Spinal cord (tissue), 10 donors: ENCODE results near the gene ATP10B. TPM values are rescaled to one million over a fixed set of nuclear protein-coding genes. Genes with fewer than 3 reads are reported as not detected.
A peak's percentile ranks its signal among the peaks of the same experiment; 100 is the strongest.
"Not testable (repeated sequence)": the region's sequence is repeated elsewhere in the genome, so short reads cannot be mapped to it uniquely, and the experiment has no call there.

Source experiments
- DNase-seq, 6 donors: peaks; one replicate each; pipeline versions ENCODE4 v3.0.0 to v3.0.0-alpha.2; 2013 to 2015; ENCODE audit warnings: low spot score in 6 of 6, low read depth in 4 of 6
- H3K27ac ChIP-seq: one replicate; pipeline ENCODE4 v1.5.1; 2013; ENCODE audit warnings: low read depth, low read length, control low read depth
- H3K27me3 ChIP-seq: one replicate; pipeline ENCODE4 v1.6.1; 2013; ENCODE audit warnings: low read length; ENCODE audit not compliant: control insufficient read depth, insufficient read depth
- H3K36me3 ChIP-seq: one replicate; pipeline ENCODE4 v1.6.1; 2013; ENCODE audit warnings: low read length; ENCODE audit not compliant: control insufficient read depth, insufficient read depth
- H3K4me1 ChIP-seq: one replicate; pipeline ENCODE4 v1.6.1; 2013; ENCODE audit warnings: low read length; ENCODE audit not compliant: control insufficient read depth, insufficient read depth
- H3K4me3 ChIP-seq: one replicate; pipeline ENCODE4 v1.5.1; 2013; ENCODE audit warnings: low read depth, low read length, control low read depth
- H3K9me3 ChIP-seq: one replicate; pipeline ENCODE4 v1.6.1; 2013; ENCODE audit warnings: low read length; ENCODE audit not compliant: control insufficient read depth, insufficient read depth
- WGBS: methylation state at CpG from one replicate; pipeline ENCODE4 v1.1.5; 2013; ENCODE audit warnings: missing lambda C conversion rate; ENCODE audit not compliant: insufficient coverage; 5-methylcytosine and 5-hydroxymethylcytosine counted together
- polyA plus RNA-seq, 2 donors: library from polyadenylated mRNA; unstranded; fragments of 120-200 nt; gene quantifications; one replicate each; pipeline ENCODE4 v1.2.1, GENCODE V29; 2013; ENCODE audit not compliant: insufficient read length in 2 of 2
- total RNA-seq, 2 donors: library from RNA; depleted of rRNA in 1 of 2; stranded (reverse); fragments of 120-200 nt in 1 of 2; fragments of >200 nt in 1 of 2; gene quantifications; one replicate each; pipeline versions ENCODE4 v1.2.3 to v1.2.4, GENCODE V29; 2013 to 2014
- donor health status: healthy.

ATP10B gene
- total and polyA plus RNA-seq, 4 donors, result 3.6 to 9.3 (median 3.9) TPM

DNA sequence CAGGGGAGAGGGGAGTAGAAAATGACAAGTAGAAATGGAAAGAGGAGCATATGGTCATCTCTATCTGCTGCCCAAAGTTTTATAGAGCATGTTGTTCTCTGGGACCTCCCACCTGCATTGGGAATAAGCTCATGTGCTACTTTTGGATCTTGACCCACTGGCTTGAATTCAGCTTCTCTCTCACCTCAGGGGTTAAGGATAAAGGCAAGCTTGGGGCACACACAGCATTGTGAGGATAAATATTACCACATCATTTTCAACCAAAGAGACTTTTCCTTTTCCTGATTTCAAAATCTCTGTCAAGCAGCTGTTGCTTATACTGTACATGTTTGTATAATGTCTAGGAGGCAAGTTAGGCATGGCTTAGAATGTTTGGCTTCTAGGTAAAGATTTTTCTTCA lies 16.6 kb downstream of the ATP10B start:
- Histone ChIP-seq H3K9me3 (peaks cover 2% of the 10 kb centered on the region), H3K27ac (no peak overlapping the region)
- no peak for DNase-seq

DNA sequence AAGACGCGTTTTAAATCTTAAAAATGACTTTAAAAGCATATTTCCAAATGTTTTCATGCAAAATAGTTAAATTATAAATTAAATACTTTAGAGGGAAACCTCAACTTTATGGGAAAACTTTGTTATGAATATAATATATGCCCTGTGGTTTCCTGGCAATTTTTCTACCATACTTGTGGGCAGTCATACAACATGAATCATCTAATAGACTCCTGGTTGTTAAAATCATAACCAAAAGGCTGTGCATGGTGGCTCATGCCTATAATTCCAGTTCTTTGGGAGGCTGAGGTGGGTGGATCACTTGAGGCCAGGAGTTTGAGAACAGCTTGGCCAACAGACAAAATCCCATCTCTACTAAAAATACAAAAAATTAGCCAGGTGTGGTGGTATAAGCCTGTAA lies 18.2 kb downstream of the ATP10B start:
- no CpG with 5 or more reads among the region's 2 CpGs for WGBS
- no peaks in the 10 kb centered on the region for H3K4me1 ChIP-seq
- peaks cover 2% of the 10 kb centered on the region for H3K9me3 ChIP-seq
- no peaks in the 10 kb centered on the region for H3K27me3 ChIP-seq
- no peaks in the 10 kb centered on the region for H3K36me3 ChIP-seq
- H3K27ac ChIP-seq, result no peak overlapping the region
- H3K4me3 ChIP-seq, result no peak overlapping the region
- DNase-seq, result no peak

More for the DNA sequence above, 16.6 kb downstream of the ATP10B start:
- no peaks in the 10 kb centered on the region for H3K36me3 ChIP-seq
- no peaks in the 10 kb centered on the region for H3K27me3 ChIP-seq
- no peaks in the 10 kb centered on the region for H3K4me1 ChIP-seq
- H3K4me3 ChIP-seq, result no peak overlapping the region

DNA sequence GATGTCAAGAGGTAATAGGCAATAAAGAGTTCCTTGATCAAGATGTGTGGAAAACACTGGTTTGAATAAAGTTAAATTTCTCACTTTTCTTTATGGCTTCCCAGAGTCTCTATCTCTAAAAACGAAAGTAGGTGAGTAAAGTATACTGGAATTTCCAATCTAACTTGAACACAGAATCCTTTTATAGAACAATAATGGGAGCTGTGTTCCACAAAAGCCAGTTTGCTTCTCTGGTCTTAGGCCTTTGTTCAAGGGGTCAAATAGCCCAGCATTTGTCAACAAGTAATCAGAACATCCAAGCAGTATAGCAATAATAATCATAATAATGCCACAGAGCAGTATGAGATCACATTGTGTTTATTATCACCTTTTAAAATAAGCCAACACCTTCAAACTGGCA lies 20.2 kb downstream of the ATP10B start:
- no peak for DNase-seq
- Histone ChIP-seq H3K9me3 (peaks cover 2% of the 10 kb centered on the region), H3K4me3 (no peak overlapping the region), H3K27ac (no peak overlapping the region), H3K4me1 (no peaks in the 10 kb centered on the region), H3K36me3 (no peaks in the 10 kb centered on the region), H3K27me3 (no peaks in the 10 kb centered on the region)
- no CpG with 5 or more reads among the region's 1 CpG for WGBS

DNA sequence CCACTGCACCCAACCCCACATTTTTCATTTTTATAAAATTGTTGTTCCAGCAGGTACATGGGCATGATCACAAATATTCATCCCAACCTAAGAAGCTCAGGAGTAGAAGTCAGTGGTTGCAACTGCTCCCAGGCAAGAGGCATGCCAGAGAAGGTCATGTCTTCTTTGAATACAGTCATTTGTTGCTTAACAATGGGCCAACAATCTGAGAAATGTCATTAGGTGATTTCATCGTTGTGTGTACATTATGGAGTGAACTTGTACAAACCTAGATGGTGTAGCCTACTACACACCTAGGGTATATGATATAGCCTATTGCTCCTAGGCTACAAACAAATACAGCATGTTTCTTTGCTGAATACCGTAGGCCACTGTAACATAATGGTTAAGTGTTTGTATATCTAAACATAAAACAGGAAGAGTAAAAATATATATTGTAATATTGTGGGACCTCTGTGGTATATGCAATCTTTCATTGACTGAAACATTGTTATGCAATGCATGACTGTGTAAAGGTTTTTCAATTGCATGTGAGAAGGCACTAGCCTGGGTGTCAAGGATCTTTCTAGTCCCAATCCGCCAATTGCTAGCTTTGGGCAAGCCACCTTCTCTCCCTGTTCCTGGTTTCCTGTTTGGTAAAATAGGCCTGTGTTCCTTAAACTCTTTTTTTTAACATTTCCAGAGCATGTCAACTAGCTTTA lies 27.6 kb downstream of the ATP10B start:
- Histone ChIP-seq H3K27ac (no peak overlapping the region), H3K4me1 (no peaks in the 10 kb centered on the region), H3K36me3 (no peaks in the 10 kb centered on the region), H3K4me3 (no peak overlapping the region), H3K27me3 (no peaks in the 10 kb centered on the region), H3K9me3 (no peaks in the 10 kb centered on the region)
- WGBS, result 100% methylated on average over 1 of the region's 3 CpGs
- no peak for DNase-seq

DNA sequence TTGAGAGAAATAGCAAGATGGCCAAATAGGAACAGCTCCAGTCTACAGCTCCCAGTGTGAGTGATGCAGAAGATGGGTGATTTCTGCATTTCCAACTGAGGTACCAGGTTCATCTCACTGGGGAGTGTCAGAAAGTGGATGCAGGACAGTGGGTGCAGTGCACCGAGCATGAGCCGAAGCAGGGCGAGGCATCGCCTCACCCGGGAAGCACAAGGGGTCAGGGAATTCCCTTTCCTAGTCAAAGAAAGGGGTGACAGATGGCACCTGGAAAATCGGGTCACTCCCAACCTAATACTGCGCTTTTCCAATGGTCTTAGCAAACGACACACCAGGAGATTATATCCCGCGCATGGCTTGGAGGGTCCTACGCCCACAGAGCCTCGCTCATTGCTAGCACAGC lies 39.0 kb downstream of the ATP10B start:
- not testable (repeated sequence) for H3K27me3 ChIP-seq, H3K36me3 ChIP-seq, H3K27ac ChIP-seq, DNase-seq, H3K4me1 ChIP-seq, H3K9me3 ChIP-seq, H3K4me3 ChIP-seq
- no CpG with 5 or more reads among the region's 12 CpGs for WGBS

DNA sequence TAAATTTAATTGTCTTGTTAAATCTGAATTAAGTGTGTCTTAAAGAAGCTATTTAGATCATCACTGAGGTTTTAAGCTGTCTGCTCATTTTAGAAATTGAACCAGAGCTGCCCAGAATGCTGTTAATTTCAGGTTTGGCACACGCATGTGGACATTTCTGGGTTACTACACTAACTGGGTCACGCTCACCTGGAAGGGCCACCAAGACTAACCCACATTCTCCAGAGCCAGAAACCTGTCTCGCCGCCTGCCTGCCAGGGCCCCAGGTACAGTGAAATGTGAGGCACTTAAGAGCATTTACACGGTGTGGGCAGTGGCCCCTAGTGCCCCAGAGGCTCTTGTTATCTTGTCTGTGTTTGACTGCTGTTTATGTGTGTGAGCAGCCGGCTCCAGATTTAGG lies 46.6 kb downstream of the ATP10B start:
- WGBS, result 80% methylated on average over 3 of the region's 6 CpGs
- DNase-seq, result no peak
- Histone ChIP-seq H3K4me3 (no peak overlapping the region), H3K9me3 (no peaks in the 10 kb centered on the region), H3K27ac (no peak overlapping the region), H3K4me1 (no peaks in the 10 kb centered on the region), H3K36me3 (no peaks in the 10 kb centered on the region), H3K27me3 (no peaks in the 10 kb centered on the region)

DNA sequence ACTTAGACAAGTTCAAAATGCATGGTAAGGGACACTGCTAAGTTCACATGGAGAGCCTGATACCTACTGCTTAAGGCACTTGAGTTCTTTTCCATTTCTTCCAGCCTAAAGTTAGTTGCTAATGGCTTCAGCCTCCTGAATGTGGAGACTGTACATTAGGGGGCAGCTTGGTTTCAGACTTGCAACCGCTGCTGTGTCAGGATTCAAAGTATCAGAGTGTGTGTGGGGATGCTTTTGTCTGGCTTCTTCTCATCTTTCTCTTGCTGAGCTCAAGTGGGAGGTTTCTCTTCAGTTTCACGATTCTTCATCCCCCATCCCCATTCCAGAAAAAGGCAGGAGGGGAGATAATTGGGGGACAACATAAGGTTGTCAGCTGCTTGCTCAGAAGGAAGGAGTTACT lies 49.4 kb downstream of the ATP10B start:
- WGBS, result 50% methylated on average over 1 of the region's 2 CpGs
- H3K9me3 ChIP-seq, result no peaks in the 10 kb centered on the region
- no peak overlapping the region for H3K4me3 ChIP-seq
- H3K36me3 ChIP-seq, result no peaks in the 10 kb centered on the region
- no peak overlapping the region for H3K27ac ChIP-seq
- peak in 2 of 6 donors; percentile 31 to 47 for DNase-seq
- no peaks in the 10 kb centered on the region for H3K4me1 ChIP-seq
- no peaks in the 10 kb centered on the region for H3K27me3 ChIP-seq

DNA sequence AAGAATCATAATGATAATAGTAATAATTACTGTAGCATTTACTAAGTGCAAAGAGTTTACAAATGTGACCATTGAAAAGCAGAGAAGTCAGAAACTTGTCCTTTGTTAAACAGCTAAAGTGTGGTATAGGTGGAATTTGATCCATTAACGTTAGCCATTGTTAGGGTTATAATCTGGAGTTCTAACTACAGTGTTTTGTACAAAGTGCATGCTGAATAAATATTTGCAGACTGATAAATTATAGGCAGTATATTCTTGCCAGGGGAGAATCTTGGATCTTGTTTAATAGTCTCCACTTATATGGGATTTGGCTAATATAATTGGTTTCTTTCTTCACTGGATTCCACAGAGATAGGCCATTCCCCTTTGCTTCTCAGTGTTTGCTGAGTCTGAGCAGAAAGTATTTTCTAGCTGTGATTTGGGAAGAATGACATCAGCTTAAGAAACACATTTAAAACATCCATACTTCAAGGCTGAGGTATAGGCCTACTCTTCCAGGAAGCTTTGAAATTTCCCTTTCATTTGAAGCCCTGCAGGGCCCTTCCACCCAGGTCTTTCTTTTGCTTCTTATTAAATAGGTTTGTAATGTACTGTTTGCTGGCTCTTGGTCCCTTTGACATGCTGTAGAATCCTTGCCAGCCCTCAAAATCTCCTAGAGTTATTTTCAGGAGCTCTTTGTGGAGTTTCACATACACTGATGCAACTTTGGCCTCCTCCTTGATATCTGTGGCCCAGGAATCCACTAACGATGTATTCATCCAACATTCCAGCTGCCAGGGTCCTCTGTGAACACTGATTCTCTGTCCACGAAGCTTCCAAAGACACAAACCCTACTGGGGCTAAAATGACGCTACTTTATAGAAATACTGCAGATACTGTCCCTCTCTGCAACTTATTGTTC lies 51.4 kb downstream of the ATP10B start:
- Histone ChIP-seq H3K27me3 (no peaks in the 10 kb centered on the region), H3K4me1 (no peaks in the 10 kb centered on the region), H3K9me3 (no peaks in the 10 kb centered on the region), H3K27ac (no peak overlapping the region), H3K4me3 (no peak overlapping the region), H3K36me3 (no peaks in the 10 kb centered on the region)
- 65% methylated on average over 4 of the region's 4 CpGs for WGBS
- peak in 1 of 6 donors; percentile 22 for DNase-seq

DNA sequence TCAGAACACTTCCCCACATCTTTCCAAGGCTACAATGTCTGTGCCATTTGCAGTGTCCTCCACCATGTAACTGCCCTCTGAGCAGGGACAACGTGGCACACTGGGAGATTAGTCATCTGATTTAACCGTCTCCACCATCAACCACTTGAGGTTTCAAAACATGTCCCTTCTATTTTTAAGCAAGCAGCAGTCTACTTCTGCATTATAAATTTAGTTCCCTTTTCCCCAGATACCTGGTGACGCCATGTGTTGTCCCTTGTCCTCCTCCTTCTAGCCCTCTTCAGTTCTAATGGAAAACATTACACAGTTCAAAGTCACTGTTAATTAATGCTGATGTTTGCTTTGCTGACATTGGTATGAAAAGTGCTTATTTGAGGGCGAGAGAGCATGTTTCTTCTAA lies 52.8 kb downstream of the ATP10B start:
- Histone ChIP-seq H3K36me3 (no peaks in the 10 kb centered on the region), H3K27me3 (no peaks in the 10 kb centered on the region), H3K4me1 (no peaks in the 10 kb centered on the region), H3K27ac (no peak overlapping the region), H3K9me3 (no peaks in the 10 kb centered on the region), H3K4me3 (no peak overlapping the region)
- WGBS, result 83% methylated on average over 2 of the region's 4 CpGs
- no peak for DNase-seq

DNA sequence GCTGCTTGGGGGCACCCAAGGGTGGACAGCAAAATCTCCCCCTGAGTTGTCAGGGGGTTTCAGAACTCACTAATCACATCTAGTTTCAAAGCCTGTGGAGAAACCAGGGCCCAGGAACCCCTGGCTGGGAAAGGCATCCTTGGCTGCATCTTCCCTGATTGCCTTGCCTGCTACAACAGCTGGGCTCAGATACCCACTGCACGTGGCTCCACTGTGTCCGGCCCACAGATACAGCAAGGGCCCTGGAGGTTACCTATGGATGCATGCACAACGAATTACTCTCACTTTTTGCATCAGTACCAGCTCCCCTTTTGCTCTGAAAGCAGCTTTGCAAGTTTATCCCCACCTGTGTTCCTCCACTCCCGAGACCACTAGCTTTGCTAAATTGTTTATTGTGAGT lies 55.0 kb downstream of the ATP10B start:
- WGBS, result 81% methylated on average over 4 of the region's 4 CpGs
- Histone ChIP-seq H3K4me3 (no peak overlapping the region), H3K4me1 (no peaks in the 10 kb centered on the region), H3K36me3 (no peaks in the 10 kb centered on the region), H3K9me3 (no peaks in the 10 kb centered on the region), H3K27ac (no peak overlapping the region), H3K27me3 (no peaks in the 10 kb centered on the region)
- no peak for DNase-seq
